Measurements from ENCODE around the gene CYP2A6.
A peak's percentile ranks its signal among the peaks of the same experiment; 100 is the strongest.
"Not testable (repeated sequence)": the region's sequence is repeated elsewhere in the genome, so short reads cannot be mapped to it uniquely, and the experiment has no call there.

CYP2A6 gene

DNA sequence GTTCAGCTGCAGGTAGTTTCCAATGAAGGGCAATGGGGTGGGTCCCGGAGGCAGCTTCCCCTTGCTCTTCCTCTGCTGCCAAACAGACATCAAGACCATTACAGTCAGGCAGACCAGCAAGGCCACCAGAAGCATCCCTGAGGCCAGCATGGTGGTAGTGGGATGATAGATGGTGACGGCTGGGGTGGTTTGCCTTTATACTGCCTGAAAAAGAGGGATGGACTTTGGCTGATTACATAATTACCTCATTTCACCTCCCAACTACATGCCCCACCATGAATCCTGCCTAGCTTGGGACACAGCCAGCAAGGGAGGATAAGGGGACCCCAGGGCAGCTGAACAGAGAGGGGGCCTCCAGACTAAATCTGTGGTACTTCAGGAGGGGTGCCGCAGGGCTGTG, at the start of gene CYP2A6:
Gene CYP2A6, minus strand, starts transcription at position 171 of the 400 bp plus-strand sequence. Its CDS starts 21 bp downstream, at position 150.
- not testable (repeated sequence) for DNase-seq (ENCODE audit: low spot score)

- not testable (repeated sequence) for DNase-seq (ENCODE audit: low spot score)
These were observed 49.7 kb upstream of the CYP2A6 start for GRCh38 chr19:40899964-40900363.

DNA sequence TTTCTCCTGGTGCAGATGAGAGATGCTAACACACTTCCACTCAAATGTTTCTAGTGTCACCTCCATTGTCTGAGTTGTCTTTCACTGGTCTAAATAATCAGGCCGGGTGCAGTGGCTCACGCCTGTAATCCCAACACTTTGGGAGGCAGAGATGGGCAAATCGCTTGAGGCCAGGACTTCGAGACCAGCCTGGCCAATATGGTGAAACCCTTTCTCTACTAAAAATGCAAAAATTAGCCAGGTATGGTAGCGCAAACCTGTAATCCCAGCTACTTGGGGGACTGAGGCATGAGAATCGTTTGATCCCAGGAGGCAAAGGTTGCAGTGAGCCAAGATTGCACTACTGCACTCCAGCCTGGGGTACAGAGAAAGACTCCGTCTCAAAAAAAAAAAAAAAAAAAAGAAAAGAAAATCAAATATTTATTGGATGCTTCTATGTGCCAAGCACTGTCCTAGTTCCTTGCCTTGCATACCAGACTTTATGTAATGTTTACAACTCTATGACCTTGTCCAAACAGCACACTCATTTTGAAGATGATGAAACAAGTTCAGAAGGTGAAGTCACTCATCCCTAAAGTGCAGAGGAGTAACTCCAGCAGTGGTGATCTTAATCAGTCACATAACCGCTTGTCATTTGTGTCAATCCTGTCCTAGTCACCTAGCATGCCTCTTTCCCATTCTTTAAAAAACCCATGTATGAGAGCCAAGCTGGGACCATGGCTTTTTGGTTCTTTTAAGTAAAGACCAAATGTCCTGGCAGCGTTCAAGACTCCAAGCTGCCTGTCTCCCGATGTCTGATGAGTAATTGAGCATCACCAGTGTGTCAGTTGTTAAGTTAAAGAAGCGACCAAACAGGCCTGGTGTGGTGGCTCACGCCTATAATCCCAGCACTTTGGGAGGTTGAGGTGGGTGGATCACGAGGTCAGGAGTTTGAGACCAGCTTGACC, 46.9 kb upstream of the CYP2A6 start:
- DNase-seq (ENCODE audit: low spot score), result not testable (repeated sequence)

GRCh38 chr19:40896418-40896796, 46.2 kb upstream of the CYP2A6 start:
- DNase-seq (ENCODE audit: low spot score), result no peak

- DNase-seq (ENCODE audit: low spot score), result no peak
These were observed 42.9 kb upstream of the CYP2A6 start for GRCh38 chr19:40893112-40893511.

- no peak for DNase-seq (ENCODE audit: low spot score)
These were observed 39.1 kb upstream of the CYP2A6 start for GRCh38 chr19:40889366-40889765.

DNA sequence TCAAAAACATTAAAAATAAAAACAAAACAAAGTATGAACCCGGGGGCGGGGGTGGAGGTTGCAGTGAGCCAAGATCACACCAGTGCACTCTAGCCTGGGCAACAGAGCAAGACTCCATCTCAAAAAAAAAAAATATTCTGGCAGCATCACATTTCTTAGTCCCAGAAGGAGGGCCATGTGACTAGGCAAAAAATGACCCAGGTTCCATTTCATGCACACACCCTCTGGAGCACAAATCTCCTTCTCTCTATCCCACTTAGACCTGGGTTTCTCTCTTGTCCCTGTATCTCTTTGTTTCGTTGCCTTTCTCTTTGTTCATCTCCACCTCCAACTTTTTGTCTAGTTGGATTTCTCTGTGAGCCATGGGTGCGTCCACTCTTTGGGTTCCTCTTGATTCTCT, 37.9 kb upstream of the CYP2A6 start:
- DNase-seq (ENCODE audit: low spot score), result no peak

GRCh38 chr19:40884187-40884931, 34.1 kb upstream of the CYP2A6 start:
- DNase-seq (ENCODE audit: low spot score), result not testable (repeated sequence)

DNA sequence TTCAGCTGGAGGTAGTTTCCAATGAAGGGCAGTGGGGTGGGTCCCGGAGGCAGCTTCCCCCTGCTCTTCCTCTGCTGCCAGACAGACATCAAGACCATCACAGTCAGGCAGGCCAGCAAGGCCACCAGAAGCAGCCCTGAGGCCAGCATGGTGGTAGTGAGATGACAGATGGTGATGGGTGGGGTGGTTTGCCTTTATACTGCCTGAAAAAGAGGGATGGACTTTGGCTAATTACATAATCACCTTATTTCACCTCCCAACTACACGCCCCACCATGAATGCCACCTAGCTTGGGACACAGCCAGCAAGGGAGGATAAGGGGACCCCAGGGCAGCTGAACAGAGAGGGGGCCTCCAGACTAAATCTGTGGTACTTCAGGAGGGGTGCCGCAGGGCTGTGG, 31.8 kb upstream of the CYP2A6 start, which contains the start of gene CYP2A7:
Gene CYP2A7, minus strand, starts transcription at position 170 of the 400 bp plus-strand sequence. Its CDS starts 21 bp downstream, at position 149.
- DNase-seq (ENCODE audit: low spot score), result not testable (repeated sequence)

- not testable (repeated sequence) for DNase-seq (ENCODE audit: low spot score)
These were observed 29.1 kb upstream of the CYP2A6 start for GRCh38 chr19:40879349-40879748.

DNA sequence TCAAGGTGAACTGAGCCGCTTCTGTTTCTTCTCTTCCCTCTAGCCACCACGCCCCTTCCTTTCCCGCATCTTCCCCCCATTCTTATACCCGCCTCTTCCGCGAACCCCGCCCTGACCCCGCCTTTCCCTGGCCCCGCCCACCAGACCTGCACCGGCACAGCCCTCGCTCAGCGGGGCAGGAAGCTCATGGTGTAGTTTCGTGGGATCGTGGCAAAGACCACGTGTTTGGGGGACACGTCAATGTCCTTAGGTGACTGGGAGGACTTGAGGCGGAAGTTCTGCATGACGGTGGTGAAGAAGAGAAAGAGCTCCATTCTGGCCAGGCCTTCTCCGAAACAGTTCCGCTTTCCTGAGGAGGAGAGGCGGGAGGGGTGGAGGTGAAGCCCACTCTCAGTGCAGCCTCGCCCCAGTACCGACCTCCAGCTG, 25.3 kb upstream of the CYP2A6 start:
- DNase-seq (ENCODE audit: low spot score), result peak; percentile 8

- DNase-seq (ENCODE audit: low spot score), result not testable (repeated sequence)
These were observed 24.6 kb upstream of the CYP2A6 start for GRCh38 chr19:40874874-40875273.

- not testable (repeated sequence) for DNase-seq (ENCODE audit: low spot score)
These were observed 23.6 kb upstream of the CYP2A6 start for GRCh38 chr19:40873873-40874272.

DNA sequence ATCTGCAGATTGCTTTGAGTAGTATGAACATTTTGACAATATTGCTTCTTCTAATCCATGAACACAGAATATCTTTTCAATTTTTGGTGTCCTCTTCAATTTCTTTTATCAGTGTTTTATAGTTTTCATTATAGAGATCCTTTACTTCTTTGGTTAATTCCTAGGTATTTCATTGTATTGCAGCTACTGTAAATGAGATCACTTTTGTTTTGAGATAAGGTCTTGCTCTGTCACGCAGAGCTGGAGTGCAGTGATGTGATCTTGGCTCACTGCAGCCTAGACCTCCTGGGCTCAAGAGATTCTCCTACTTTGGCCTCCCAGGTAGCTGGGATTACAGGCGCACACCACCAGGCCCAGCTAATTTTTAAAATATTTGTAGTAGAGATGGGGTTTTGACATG, 22.0 kb upstream of the CYP2A6 start:
- DNase-seq (ENCODE audit: low spot score), result no peak

- DNase-seq (ENCODE audit: low spot score), result no peak
These were observed 17.5 kb upstream of the CYP2A6 start for GRCh38 chr19:40867701-40868100.

- DNase-seq (ENCODE audit: low spot score), result not testable (repeated sequence)
These were observed 14.7 kb upstream of the CYP2A6 start for GRCh38 chr19:40864739-40865496.

GRCh38 chr19:40862785-40863184, 12.5 kb upstream of the CYP2A6 start:
- DNase-seq (ENCODE audit: low spot score), result no peak

GRCh38 chr19:40862333-40862732, 12.1 kb upstream of the CYP2A6 start:
- no peak for DNase-seq (ENCODE audit: low spot score)

DNA sequence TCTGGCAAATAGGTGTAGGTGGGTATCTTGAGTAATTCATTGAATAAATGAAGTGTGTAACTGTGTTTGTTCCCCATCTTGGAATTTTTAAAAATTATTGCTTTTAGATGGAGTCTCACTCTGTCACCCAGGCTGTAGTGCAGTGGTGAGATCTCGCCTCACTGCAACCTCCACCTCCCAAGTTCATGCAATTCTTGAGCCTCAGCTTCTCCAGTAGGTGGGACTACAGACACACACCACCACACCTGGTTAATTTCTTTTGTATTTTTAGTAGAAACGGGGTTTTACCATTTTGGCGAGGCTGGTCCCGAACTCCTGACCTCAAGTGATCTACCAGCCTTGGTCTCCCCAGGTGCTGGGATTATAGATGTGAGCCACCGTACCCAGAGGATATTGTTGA, 7.9 kb upstream of the CYP2A6 start:
- DNase-seq (ENCODE audit: low spot score), result no peak

- not testable (repeated sequence) for DNase-seq (ENCODE audit: low spot score)
These were observed 2.4 kb upstream of the CYP2A6 start for GRCh38 chr19:40852467-40853152.

- not testable (repeated sequence) for DNase-seq (ENCODE audit: low spot score)
These were observed 3.5 kb downstream of the CYP2A6 start for GRCh38 chr19:40846722-40847121.

Measured in COLO829 (cell line).